ENCODE data around the gene OS9.

DNA sequence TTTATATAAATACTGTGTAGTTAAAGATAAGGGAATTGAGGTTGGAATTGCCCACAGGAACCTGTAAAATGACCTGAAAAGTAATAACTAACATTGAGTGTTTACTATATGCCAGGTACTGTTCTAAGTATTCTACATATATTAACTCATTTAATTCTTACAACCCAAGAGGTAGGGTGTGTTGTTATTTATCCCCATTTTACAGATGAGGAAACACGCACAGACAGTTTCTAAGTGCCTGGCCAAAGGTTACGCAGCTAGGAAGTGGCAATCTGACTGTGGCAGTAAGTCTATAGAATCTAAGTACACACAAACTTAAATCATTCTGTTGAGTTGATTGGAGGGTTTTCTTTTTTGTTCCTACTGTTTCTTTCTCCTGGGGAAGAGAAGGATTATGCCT lies 49.8 kb downstream of the OS9 start:
- TF ChIP-seq, protein P1, sequence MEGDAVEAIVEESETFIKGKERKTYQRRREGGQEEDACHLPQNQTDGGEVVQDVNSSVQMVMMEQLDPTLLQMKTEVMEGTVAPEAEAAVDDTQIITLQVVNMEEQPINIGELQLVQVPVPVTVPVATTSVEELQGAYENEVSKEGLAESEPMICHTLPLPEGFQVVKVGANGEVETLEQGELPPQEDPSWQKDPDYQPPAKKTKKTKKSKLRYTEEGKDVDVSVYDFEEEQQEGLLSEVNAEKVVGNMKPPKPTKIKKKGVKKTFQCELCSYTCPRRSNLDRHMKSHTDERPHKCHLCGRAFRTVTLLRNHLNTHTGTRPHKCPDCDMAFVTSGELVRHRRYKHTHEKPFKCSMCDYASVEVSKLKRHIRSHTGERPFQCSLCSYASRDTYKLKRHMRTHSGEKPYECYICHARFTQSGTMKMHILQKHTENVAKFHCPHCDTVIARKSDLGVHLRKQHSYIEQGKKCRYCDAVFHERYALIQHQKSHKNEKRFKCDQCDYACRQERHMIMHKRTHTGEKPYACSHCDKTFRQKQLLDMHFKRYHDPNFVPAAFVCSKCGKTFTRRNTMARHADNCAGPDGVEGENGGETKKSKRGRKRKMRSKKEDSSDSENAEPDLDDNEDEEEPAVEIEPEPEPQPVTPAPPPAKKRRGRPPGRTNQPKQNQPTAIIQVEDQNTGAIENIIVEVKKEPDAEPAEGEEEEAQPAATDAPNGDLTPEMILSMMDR (IDR thresholded peaks at IDR 0.05): no peak
- TF ChIP-seq EP300 (IDR thresholded peaks at IDR 0.05) (no peak), POLR2A (IDR thresholded peaks at IDR 0.05) (no peak), POLR2AphosphoS5 (IDR thresholded peaks at IDR 0.05) (no peak)
